NCI-H460 (cell line): ENCODE results near the gene LYAR. TPM values are rescaled to one million over a fixed set of nuclear protein-coding genes. Genes with fewer than 3 reads are reported as not detected.
"Not testable (repeated sequence)": the region's sequence is repeated elsewhere in the genome, so short reads cannot be mapped to it uniquely, and the experiment has no call there.

Experiments used
- DNase-seq: peaks from one replicate; pipeline ENCODE4 v3.0.0-alpha.2; 2016; ENCODE audit warnings: low read depth; ENCODE audit errors: extremely low read depth
- total RNA-seq: library from RNA; depleted of rRNA; stranded (reverse); fragments of >200 nt; shearing (Covaris generic); gene quantifications from 2 replicates; pipeline ENCODE4 v1.2.3, GENCODE V29; 2014

Gene LYAR
- total RNA-seq, 1 experiment from 2014 or later = 34.2 TPM

DNA sequence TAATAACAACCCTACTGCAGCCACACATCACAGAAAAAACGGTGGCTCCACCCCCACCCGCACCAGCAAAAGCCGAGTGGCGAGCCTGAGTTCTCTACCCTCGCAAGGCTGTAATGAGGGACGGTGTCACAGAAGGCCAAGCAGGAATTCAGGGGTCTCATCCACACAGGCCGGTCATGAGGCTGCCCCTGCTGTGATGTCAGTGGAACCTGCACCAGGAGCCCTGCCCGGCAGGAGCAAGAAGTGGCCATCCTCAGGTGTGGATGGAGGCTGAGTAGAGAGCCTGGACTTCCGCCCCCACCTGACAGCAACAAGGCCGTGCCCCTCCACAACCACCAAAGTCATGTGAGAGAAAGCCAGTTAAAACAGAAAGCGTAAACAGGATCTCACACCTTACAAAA lies 20.6 kb downstream of the LYAR start:
- DNase-seq = no peak

DNA sequence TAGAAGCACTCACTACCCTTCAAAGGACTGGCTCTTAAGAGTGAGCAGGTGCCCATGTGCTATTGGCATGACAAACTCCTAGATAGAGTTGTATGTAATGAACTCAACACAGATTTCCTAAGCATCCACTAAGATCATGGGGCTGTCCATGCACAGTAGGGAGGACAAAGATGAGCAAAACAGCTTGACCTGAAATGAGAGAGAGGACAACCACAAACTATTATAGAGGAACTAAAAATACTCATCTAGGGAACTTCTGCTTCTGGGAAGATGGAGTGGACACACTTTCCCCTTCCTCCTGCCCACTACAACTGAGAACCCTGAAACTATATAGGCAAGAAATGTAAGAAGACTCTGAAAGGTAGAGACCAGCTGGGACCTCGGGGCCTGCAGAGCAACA lies 21.2 kb downstream of the LYAR start:
- DNase-seq = no peak

DNA sequence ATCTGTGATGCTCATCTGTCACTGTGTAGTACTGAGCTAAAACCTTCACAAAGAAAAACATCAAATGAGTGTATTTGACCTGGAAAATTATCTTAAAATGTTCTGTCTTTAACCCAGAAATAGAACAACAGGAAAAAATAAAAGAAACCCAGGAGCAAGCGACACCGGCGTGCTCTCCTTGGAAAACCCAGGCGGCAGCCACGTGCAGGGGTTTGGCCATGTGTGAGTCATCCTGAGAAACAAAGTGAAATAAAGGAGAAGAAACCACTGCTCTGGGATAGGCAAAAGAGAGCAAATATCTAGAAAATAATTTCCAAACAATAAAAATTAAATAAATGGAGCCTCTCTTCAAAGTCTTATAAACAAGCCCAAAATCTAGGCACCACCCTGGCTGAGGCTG lies 22.0 kb downstream of the LYAR start:
- DNase-seq = no peak

DNA sequence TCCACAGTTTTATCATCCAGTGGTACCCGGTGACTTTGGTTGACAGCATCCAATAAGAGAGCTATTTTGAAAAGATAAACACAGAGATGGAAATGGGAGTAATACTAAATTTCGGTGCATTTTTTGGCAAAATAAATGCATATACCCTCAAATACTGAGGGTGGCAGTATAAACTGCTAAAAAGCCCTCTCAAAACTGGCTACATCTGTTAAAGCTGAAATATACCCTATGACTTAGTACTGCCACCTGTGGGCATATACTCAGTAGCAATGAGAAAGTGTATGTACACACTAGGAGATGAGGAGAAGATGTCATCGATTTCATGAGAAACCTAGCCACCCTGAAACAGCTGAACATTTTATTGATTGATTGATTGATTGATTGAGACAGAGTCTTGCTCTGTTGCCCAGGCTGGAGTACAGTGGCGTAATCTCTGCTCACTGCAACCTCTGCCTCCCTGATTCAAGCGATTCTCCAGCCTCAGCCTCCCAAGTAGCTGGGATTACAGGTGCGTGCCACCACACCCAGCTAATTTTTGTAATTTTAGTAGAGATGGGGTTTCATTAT lies 29.7 kb downstream of the LYAR start:
- DNase-seq = no peak

DNA sequence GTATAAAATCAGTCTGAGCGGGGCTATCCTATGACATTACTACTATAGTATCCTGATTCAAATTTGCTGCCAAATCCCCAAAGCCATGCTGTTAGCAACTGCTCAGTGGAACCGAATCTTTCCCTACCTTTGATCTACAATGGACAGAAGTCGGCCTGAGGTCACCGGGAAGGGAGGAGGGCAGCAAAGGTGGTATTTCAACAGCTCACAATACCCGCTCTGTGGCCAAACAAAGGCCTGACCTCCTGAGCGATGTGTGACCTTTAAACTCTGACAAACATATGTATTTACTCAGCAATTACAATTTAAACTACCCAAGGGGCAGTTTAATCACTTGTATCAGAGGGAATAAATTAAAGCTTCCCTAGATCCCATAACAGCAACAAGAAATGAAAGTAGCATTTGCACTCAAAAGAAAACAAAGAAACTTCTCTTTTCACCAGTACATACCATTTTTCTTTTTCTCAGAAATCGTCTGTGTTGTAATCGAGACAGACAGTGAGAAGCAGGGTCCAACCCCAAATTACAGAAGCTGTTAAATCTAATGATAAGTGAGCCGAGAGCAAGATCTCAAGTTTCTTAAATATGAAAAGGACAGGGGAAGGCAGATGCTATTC lies 30.4 kb downstream of the LYAR start:
- no peak for DNase-seq

DNA sequence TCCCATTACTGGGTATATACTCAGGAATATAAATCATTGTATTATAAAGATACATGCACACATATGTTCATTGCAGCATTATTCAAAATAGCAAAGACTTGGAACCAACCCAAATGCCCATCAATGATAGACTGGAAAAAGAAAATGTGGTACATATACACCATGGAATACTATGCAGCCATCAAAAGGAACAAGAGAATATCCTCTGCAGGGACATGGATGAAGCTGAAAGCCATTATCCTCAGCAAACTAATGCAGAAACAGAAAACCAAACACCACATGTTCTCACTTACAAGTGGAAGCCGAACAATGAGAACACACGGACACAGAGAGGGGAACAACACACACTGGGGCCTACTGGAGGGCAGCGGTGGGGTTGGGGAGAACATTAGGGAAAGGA lies 32.2 kb downstream of the LYAR start:
- not testable (repeated sequence) for DNase-seq

DNA sequence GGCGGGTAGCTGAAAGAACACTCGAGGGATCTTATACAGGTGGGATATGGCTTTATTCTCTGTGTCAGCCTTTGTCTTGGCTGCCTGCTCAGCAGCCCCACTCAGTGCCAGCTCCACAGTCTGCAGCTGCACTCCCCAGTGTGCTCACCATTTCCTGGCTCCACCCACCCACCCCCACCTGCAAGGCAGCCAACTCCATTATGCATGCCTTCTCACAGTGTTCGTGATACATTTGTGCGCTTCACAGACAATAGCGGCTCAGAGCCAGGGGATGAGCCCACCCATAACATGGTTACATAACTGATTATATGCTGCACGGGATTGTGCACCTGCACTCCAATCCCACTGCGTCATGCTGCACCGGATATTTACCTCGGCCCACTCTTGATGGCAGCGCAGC lies 33.2 kb downstream of the LYAR start:
- DNase-seq = no peak

DNA sequence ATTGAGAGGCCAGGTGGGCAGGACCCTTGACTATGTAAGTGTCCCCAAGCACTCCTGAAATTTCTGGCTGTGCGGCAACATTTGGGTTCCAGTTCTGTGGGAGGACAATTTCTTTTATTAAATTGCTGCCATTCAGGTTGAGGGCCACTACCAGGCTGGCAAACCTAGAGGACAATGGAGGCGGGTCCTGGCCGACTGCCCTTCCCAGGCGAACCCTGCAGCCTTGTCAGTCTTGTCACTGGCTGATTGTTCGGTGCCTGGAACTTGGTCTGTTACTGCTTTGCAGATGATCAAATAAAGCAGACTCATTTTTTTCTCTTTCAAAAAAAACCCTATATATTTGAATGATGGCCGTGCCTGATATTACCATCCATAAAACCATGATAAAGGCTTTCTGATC lies 35.3 kb downstream of the LYAR start:
- no peak for DNase-seq

DNA sequence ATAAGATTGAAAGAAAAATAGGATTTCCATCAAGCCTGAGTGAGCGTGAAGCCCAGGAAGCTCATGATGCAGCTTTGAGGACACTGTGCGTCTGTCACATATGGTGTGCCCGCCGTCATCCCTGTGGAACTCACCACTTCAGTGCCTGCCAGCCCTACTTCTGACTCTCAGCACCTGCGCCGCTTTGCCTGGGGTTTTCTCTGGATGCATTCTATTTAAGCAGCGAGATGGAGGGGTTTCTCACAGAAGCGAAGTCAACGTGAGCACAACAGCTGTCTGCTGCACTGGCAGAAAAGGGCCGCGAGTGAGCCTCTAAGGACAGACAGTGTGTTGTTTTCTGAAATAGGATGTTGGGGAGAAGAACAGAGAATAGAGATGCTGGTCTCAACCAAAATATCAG lies 35.8 kb downstream of the LYAR start:
- no peak for DNase-seq

DNA sequence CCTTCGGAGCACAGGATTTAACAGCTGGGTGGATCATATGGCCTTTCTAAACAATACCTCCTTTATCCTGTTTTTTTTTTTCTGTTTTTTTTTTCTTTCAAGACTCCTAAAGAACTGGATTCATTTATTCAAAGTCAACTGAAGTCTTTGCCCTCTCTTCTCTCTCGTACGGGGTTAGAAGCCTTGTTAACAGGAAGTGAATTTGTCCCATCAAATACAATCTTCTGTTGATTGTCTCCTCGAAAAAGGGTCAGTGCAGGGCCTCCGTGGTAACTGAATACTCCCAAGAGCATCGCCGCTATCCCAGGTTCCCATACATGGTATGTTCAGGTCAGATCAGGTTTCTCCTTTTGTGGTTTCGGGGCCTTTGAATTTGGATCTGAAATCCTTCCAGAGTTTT lies 40.1 kb downstream of the LYAR start:
- no peak for DNase-seq

DNA sequence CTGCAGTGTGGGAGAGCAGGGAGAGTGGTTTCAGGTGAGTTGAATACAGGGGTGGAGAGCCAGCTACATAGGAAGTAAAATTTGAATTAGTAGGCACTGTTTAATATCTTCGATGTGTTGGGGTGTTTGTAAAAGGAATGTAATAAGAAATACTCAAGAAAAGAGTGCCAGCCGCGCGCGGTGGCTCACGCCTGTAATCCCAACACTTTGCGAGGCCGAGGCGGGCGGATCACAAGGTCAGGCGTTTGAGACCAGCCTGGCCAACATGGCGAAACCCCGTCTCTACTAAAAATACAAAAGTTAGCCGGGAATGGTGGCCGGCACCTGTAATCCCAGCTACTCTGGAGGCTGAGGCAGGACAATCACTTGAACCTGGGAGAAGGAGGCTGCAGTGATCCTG lies 40.6 kb downstream of the LYAR start:
- DNase-seq = not testable (repeated sequence)

DNA sequence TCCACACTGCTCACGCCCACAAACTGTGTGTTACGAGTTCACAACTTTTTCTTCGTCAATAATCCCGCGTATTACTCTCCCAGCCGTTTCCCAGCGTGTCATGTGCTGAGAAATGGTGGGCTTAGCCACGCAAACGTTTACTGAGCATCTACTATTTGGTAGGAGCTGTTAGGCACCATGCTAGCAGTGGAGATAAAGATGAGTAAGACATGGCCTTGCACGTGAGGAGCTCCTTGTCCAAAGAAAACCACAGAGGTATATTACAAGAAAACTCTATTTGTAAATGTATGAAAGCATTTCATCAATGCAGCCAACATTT lies 41.1 kb downstream of the LYAR start:
- no peak for DNase-seq

DNA sequence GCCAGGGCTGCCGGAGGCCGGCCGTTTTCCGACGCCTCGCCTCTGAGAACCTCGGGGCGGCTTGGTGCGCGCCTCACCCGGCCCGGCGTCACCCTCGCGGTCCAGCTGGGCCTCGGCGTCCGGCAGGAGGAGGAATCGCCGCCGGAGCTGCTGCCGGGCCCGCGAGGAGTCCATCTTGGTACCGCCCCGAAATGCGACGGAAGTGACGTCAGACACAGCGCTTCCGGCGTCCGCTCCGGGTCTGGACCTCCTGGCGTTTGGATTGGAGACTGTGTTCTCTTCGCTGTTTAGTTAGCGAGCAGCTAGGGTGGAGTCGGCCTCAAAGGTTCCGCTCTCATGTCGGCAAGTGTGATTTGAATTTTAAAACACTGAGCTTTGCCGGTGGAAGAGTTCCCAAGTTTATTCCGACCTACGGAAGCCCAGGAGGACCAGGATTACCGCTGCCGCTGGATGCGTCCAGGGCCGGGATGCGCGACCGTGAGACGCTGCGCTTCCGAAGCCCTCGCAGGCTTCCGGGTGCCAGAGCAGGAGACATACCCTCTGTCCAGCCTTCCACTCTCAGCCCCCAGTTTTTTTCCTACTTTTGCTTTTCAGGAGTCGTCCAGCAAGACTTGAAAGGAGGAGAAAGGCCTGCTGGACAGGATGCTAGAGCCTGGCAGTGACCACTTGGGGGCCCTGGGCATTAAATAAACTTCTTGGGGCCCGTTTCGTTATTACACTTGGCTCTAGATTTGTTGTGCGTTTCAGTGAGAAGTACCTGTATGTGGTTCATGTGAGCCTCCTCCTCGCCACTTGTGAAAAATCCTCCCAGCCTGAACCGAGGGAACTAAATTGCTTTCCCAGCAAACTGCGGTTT lies 41.7 kb downstream of the LYAR start, which contains the start of gene TMEM128:
TMEM128 (minus strand) TSS at position 195 of the 856 bp plus-strand sequence; CDS start at position 174, 21 bp downstream.
- peak; percentile 75 for DNase-seq

DNA sequence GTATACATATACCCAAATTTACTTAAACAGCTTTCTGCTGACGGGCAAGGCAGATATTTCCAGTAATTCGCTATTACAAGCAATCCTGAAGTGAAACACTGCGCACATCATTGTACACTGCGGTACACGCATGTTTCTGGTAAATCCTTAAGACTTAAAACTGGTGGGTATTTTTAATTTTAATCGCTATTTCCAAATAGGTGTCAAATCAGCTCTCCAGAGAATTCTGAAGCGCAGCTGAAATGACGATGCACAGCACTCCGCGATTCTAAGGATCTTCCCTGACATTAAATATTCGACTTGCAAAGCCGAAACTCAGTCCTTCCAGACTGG lies 42.3 kb downstream of the LYAR start:
- DNase-seq = no peak

DNA sequence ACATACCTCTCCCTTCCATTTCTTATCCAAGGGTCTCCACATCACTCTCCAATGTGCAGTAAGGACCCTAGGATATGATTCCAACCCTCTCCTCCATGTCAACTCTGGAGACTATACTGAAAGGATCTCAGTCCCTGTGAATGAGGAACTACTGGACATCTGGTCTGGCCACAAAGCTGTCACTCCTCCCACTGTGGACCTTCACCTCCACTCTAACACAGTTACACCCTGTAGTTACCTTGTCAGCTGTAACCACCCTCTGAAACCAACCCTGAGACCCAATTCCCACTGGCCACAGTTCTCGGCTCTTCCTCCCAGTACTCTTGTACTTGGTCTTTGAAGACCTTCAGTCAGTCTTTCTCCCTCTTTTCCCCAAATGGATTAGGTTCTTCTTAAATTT lies 44.8 kb downstream of the LYAR start:
- no peak for DNase-seq

DNA sequence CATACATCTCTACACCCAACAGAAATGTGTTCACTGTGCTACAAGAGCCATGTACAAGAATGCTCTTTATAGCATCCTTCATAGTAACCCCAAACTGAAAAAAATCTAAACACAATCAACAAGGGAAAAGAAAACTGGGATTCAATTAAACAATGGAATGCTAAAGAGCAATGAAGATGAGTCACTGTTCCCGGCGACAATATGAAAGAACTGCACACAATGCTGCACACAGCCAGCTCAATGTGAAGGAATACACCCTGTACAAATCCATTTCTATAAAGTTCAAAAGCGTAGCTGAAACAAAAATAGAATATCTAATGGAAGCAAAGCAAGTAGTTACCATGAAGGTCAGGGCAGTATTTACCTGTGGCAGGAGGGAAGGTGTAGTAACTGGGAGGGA lies 50.4 kb downstream of the LYAR start:
- not testable (repeated sequence) for DNase-seq

DNA sequence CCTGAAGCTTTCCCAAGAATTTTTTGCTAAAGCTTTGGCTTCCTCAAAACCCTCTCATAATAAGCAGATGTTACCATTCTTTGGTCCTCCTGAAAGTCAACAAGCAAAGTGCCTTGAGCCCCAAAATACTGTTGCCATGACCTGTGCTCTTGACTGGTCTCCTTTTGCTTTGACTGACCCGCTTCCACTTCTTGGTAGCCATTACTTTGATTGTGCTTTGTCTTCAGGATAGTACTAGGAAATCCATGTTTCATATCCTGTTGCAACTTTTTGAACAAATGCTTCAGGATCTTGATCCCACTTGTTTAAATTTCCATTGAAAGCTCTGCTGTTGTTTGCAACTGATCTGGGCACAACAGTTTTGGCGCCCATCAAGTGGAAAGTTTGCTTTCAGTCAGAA lies 56.3 kb downstream of the LYAR start:
- no peak for DNase-seq

DNA sequence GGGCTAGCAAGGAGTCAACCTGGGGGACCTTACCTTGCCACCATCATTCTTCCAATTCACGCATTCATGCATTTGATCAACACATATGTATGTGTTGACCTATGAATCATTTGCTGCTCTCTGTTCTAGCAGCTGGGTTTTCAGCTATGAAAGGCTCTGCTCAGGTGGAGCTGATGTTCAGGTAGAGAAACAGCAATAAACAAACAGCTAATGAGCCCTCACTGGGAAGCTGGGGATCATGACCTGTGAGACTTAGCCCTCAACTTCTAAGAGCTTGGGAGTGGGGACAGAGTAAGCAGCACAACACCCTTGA lies 61.6 kb downstream of the LYAR start:
- no peak for DNase-seq

DNA sequence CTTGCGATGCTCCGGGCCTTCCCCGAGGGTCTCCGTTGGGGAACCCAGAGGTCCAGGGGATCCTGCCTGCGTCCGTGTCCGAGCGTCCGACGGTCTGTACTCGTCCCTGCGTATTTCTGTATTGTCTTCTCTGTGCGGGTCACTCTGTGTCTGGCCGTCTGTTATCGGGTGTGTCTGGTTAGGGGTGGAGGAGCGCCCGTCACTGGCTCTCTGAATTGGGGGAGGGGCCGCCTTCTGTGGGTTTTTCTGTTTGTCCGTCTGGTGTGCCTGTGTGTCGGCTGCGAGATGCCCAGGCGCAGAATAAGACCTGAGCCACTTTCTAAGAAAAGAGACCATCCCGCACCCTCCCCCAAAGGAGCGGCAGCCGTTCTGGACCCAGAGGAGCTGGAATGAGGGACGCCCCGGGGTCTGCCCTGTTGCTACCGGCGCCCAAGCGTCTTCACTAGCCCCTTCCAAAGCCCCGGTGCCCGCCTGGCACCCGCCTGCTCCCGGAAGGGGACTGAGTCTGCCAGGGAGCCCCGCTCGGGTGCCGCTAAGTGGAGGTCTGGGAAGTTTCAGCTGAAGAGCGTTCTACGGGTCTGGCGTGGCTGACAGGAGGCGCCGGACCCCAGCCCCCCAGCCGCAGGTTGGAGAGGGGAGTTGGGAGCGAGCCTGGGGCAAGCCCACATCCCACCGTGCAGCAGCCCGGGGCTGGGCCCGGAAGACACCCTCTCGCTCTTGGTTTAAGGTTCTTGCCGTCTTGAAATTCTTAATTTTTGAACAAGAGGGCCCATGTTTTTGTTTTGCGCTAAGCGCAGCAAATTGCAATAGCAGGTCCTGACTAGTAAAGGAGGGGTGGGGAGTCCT lies 62.2 kb downstream of the LYAR start:
- DNase-seq = no peak

DNA sequence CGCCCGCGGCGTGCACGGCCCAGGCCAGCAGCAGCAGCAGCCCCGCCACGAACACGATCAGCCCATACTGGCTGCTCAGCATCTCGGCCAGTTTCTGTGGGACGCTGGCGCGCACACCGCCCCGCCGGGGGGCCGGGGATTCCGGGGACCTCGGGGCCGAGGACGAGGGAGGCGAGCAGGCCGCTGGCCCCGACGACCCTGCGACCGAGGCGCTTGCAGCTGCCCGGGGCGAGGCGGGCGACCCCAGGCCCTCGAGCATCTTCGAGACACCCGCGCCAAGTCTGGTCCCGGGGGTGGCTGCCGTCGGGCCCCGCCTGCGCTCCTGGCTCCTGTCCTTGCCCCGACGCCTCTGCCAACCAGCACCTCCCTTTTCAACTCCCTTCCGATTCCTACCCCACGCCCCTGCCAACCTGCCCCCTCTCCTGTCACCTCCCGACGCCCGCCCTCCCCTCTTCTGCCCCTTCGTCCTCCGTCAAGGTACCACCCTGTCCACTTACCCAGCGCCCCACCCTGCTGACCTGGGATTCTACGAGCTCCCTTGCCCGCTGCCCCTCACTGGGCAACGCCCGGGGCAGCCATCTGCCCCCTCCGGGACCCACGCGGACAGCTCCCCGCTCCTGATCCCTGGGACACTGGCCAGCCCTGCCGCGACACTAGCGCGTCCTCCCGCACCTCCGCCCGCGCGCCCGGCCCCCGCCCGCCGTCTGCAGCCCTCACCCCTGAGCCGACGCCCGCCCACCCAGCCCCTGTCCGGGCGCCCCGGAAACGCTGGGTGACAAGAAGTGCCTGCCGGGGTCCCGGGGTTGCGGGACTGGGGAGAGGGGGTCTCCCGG lies 63.1 kb downstream of the LYAR start, which contains the start of gene OTOP1:
OTOP1 (minus strand) TSS at position 324 of the 833 bp plus-strand sequence; CDS start at position 259, 65 bp downstream.
- DNase-seq = no peak
